ENCODE data around the gene NEK10.

The NEK10 gene

DNA sequence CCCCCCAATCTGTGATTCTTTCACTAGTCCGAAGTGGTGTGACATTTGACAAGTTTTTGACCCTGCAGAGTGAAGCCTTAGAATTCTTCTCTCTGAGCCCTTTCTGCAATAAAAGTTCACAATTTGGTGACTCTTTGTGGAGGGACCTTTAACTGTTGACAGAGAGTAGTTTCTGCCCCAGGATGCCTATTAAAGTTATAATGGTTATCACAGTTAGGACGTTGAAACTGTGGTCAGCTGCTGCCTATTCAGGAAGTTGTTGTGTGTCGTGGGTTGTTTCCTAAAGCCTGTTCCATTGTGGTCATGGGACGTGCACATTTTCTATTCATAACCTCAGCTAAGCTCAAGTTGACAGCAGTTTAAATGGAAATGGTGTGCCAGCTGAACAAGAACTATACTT is 274.5 kb downstream of the NEK10 start:
- peak overlapping the region; percentile 91 for H3K4me2 ChIP-seq (ENCODE audit: low read depth, low read length)

DNA sequence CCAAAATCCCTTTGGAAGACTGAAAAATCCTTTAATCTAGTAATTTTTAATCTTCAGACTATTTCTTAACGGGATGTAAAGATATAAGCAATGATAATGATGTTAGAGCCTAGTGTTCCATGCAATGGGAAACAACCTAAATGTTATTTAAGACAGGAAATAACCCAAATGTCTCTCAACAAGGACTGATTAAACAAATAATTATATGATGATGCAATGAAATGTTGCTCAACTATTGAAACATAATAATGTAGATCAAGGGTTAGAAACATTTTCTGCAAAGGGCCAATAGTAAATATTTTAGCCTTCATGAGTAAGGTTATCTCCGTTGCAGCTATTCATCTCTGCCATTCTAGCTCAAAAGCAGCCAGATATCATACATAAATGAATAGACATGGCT is 275.4 kb downstream of the NEK10 start:
- H3K4me3 ChIP-seq (ENCODE audit: low read length), result no peak overlapping the region
- no peak for DNase-seq
- no peaks in the 10 kb centered on the region for H3K9me3 ChIP-seq (replicated peaks; ENCODE audit: insufficient read depth, low read length)
- H3K4me1 ChIP-seq (ENCODE audit: low read length), result peaks cover 46% of the 10 kb centered on the region
- TF ChIP-seq, protein P1, sequence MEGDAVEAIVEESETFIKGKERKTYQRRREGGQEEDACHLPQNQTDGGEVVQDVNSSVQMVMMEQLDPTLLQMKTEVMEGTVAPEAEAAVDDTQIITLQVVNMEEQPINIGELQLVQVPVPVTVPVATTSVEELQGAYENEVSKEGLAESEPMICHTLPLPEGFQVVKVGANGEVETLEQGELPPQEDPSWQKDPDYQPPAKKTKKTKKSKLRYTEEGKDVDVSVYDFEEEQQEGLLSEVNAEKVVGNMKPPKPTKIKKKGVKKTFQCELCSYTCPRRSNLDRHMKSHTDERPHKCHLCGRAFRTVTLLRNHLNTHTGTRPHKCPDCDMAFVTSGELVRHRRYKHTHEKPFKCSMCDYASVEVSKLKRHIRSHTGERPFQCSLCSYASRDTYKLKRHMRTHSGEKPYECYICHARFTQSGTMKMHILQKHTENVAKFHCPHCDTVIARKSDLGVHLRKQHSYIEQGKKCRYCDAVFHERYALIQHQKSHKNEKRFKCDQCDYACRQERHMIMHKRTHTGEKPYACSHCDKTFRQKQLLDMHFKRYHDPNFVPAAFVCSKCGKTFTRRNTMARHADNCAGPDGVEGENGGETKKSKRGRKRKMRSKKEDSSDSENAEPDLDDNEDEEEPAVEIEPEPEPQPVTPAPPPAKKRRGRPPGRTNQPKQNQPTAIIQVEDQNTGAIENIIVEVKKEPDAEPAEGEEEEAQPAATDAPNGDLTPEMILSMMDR (IDR thresholded peaks at IDR 0.05; ENCODE audit: low read length), result no peak
- TF ChIP-seq EZH2 (optimal IDR thresholded peaks at IDR 0.05; ENCODE audit: low read depth, low read length) (no peak), EZH2phosphoT487 (IDR thresholded peaks at IDR 0.05; ENCODE audit: low read length) (no peak)
- no peaks in the 10 kb centered on the region for H3K9me2 ChIP-seq (replicated peaks; ENCODE audit: insufficient read depth, low read length)
- 0 out of 2 replicates have a peak overlapping the region, but pooled peaks have one; percentile 40 for H2AFZ ChIP-seq (ENCODE audit: low read length)
- H3K9ac ChIP-seq (ENCODE audit: low read length), result peak overlapping the region; percentile 57; the same call in 1 of the 2 replicates
- no peaks in the 10 kb centered on the region for H3K27me3 ChIP-seq (replicated peaks; ENCODE audit: insufficient read depth, low read length)
- H3K36me3 ChIP-seq (replicated peaks; ENCODE audit: insufficient read depth, low read length), result no peaks in the 10 kb centered on the region
- peak overlapping the region; percentile 91; the same call in 1 of the 2 replicates for H3K4me2 ChIP-seq (ENCODE audit: low read depth, low read length)
- H3K27ac ChIP-seq (ENCODE audit: low read length), result peak overlapping the region; percentile 98
- peaks cover 43% of the 10 kb centered on the region for H3F3A ChIP-seq (ENCODE audit: insufficient read depth, low read length)
- no peaks in the 10 kb centered on the region for H3K79me2 ChIP-seq (ENCODE audit: low read length)
- no peaks in the 10 kb centered on the region for H4K20me1 ChIP-seq (ENCODE audit: insufficient read depth, low read length)

More for the DNA sequence above, 274.5 kb downstream of the NEK10 start:
- H3K36me3 ChIP-seq (replicated peaks; ENCODE audit: insufficient read depth, low read length), result no peaks in the 10 kb centered on the region
- H3K9ac ChIP-seq (ENCODE audit: low read length), result peak overlapping the region; percentile 71
- H3K4me3 ChIP-seq (ENCODE audit: low read length), result peak overlapping the region; percentile 33; the same call in 1 of the 2 replicates
- no peaks in the 10 kb centered on the region for H3K79me2 ChIP-seq (ENCODE audit: low read length)
- no peaks in the 10 kb centered on the region for H4K20me1 ChIP-seq (ENCODE audit: insufficient read depth, low read length)
- DNase-seq, result peak; percentile 91
- no peaks in the 10 kb centered on the region for H3K27me3 ChIP-seq (replicated peaks; ENCODE audit: insufficient read depth, low read length)
- no peaks in the 10 kb centered on the region for H3K9me3 ChIP-seq (replicated peaks; ENCODE audit: insufficient read depth, low read length)
- H3F3A ChIP-seq (ENCODE audit: insufficient read depth, low read length), result peaks cover 43% of the 10 kb centered on the region
- H3K4me1 ChIP-seq (ENCODE audit: low read length), result peaks cover 46% of the 10 kb centered on the region
- peak overlapping the region; percentile 98 for H3K27ac ChIP-seq (ENCODE audit: low read length)
- H3K9me2 ChIP-seq (replicated peaks; ENCODE audit: insufficient read depth, low read length), result no peaks in the 10 kb centered on the region
- H2AFZ ChIP-seq (ENCODE audit: low read length), result peak overlapping the region; percentile 40
- no peak for TF ChIP-seq EZH2phosphoT487 (IDR thresholded peaks at IDR 0.05; ENCODE audit: low read length)
- no peak for TF ChIP-seq EZH2 (optimal IDR thresholded peaks at IDR 0.05; ENCODE audit: low read depth, low read length)
- TF ChIP-seq, protein P1 (IDR thresholded peaks at IDR 0.05; ENCODE audit: low read length), result no peak

DNA sequence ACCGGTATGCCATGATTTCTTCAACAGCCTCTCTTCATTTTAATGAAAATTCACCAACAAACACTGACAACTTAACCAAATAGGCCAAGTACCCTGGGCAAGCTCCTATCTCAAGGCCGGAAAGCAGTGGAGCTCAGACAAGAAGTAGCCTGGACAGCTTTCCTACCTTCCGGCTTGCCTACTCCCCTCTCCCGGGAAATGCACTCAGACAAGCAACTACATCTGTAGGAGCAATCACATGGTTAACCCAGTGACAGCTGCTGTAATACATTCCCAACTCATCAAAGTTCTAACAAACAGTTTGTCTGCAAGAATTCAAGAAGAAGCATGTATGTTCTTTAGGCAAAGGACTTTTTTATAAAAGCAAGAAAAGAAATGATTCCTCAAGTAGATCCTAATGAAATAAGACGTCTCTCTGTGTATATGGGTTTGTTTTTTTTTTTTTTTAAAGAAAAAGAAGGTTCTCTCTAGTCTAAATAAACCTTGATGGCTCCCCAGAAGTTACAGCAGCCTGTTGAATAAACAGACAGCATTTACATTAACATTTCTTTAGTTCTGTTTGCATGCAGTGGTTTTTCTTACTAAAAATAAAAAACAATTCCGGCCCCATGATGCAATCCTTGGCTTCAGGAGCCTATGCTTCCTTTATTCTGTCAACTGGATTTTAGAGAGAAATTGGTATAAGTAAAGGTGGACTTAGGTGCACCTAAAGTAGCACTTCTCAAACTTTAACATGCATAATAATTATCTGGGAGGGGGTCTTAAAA is 278.7 kb downstream of the NEK10 start:
- Histone ChIP-seq H3K4me2 (ENCODE audit: low read depth, low read length) (no peak overlapping the region), H3K27ac (ENCODE audit: low read length) (no peak overlapping the region), H3K4me3 (ENCODE audit: low read length) (no peak overlapping the region), H3K36me3 (replicated peaks; ENCODE audit: insufficient read depth, low read length) (no peaks in the 10 kb centered on the region), H3F3A (ENCODE audit: insufficient read depth, low read length) (peaks cover 19% of the 10 kb centered on the region), H3K9ac (ENCODE audit: low read length) (no peak overlapping the region), H3K9me3 (replicated peaks; ENCODE audit: insufficient read depth, low read length) (no peaks in the 10 kb centered on the region), H3K79me2 (ENCODE audit: low read length) (no peaks in the 10 kb centered on the region), H3K4me1 (ENCODE audit: low read length) (peaks cover 16% of the 10 kb centered on the region), H4K20me1 (ENCODE audit: insufficient read depth, low read length) (no peaks in the 10 kb centered on the region), H3K9me2 (replicated peaks; ENCODE audit: insufficient read depth, low read length) (no peaks in the 10 kb centered on the region), H2AFZ (ENCODE audit: low read length) (no peak overlapping the region), H3K27me3 (replicated peaks; ENCODE audit: insufficient read depth, low read length) (no peaks in the 10 kb centered on the region)
- TF ChIP-seq, protein P1 (IDR thresholded peaks at IDR 0.05; ENCODE audit: low read length), result no peak
- TF ChIP-seq EZH2phosphoT487 (IDR thresholded peaks at IDR 0.05; ENCODE audit: low read length) (no peak), EZH2 (optimal IDR thresholded peaks at IDR 0.05; ENCODE audit: low read depth, low read length) (no peak)
- no peak for DNase-seq

All from MM.1S (cell line).